M059J (cell line): ENCODE measurements around the gene HSF5. TPM values are rescaled to one million over a fixed set of nuclear protein-coding genes. Genes with fewer than 3 reads are reported as not detected.
"Not testable (repeated sequence)": the region's sequence is repeated elsewhere in the genome, so short reads cannot be mapped to it uniquely, and the experiment has no call there.

Source experiments
- DNase-seq: peaks from one replicate; pipeline ENCODE4 v3.0.0-alpha.2; 2012; ENCODE audit warnings: low read depth
- total RNA-seq: library from RNA; depleted of rRNA; stranded (reverse); fragments of >200 nt; shearing (Covaris generic); gene quantifications from 2 replicates; pipeline ENCODE4 v1.2.3, GENCODE V29; 2014

HSF5 gene
- total RNA-seq, 1 experiment from 2014 or later, result not detected

- DNase-seq, result not testable (repeated sequence)
Measured at GRCh38 chr17:58481798-58482197, 6.4 kb downstream of the HSF5 start.

GRCh38 chr17:58480090-58480489, 8.1 kb downstream of the HSF5 start:
- no peak for DNase-seq

GRCh38 chr17:58476812-58477211, 11.4 kb downstream of the HSF5 start:
- DNase-seq, result no peak

- DNase-seq, result no peak
Measured at GRCh38 chr17:58475985-58476384, 12.2 kb downstream of the HSF5 start.

- no peak for DNase-seq
Measured at GRCh38 chr17:58470356-58470755, 17.9 kb downstream of the HSF5 start.

GRCh38 chr17:58468944-58469343, 19.3 kb downstream of the HSF5 start:
- no peak for DNase-seq

GRCh38 chr17:58455491-58455890, 32.7 kb downstream of the HSF5 start:
- DNase-seq, result no peak

- peak; percentile 64 for DNase-seq
Measured at GRCh38 chr17:58452738-58453137, 35.5 kb downstream of the HSF5 start.

GRCh38 chr17:58447039-58447975, 40.9 kb downstream of the HSF5 start:
- DNase-seq, result peak; percentile 79

GRCh38 chr17:58446086-58446485, 42.1 kb downstream of the HSF5 start:
- no peak for DNase-seq

GRCh38 chr17:58436805-58437239, 51.4 kb downstream of the HSF5 start:
- DNase-seq, result no peak

GRCh38 chr17:58436245-58436644, 52.0 kb downstream of the HSF5 start:
- no peak for DNase-seq

- DNase-seq, result no peak
Measured at GRCh38 chr17:58432806-58433573, 55.2 kb downstream of the HSF5 start.

- no peak for DNase-seq
Measured at GRCh38 chr17:58427807-58428206, 60.4 kb downstream of the HSF5 start.

GRCh38 chr17:58421711-58422110, 66.5 kb downstream of the HSF5 start:
- no peak for DNase-seq

- no peak for DNase-seq
Measured at GRCh38 chr17:58420827-58421226, 67.4 kb downstream of the HSF5 start.

GRCh38 chr17:58417300-58418092, 70.7 kb downstream of the HSF5 start, which contains the start of gene RNF43:
TSS of gene RNF43 (minus strand) at chr17:58417534. CDS start at chr17:58415577, 1,957 bp downstream.
- DNase-seq, result peak; percentile 91

- no peak for DNase-seq
Measured at GRCh38 chr17:58416937-58417299, 71.3 kb downstream of the HSF5 start.

GRCh38 chr17:58416396-58416795, 71.8 kb downstream of the HSF5 start:
- no peak for DNase-seq

GRCh38 chr17:58415371-58416055, 72.7 kb downstream of the HSF5 start:
- DNase-seq, result no peak

GRCh38 chr17:58414596-58414997, 73.6 kb downstream of the HSF5 start:
- DNase-seq, result no peak
